ENCODE data around the gene CHST3.

- TF ChIP-seq EP300 (conservative IDR thresholded peaks at IDR 0.05; ENCODE audit: poor library complexity, severe bottlenecking) (no peak), CTCF (IDR thresholded peaks at IDR 0.05; ENCODE audit: poor library complexity, severe bottlenecking) (no peak), MXI1 (conservative IDR thresholded peaks at IDR 0.05; ENCODE audit: poor library complexity, severe bottlenecking) (no peak), EZH2 (IDR thresholded peaks at IDR 0.05; ENCODE audit: borderline replicate concordance, insufficient read depth, low read length, poor library complexity, severe bottlenecking) (no peak), REST (IDR thresholded peaks at IDR 0.05; ENCODE audit: borderline replicate concordance) (no peak), TAF1 (IDR thresholded peaks at IDR 0.05; ENCODE audit: low read depth) (no peak), POLR2AphosphoS5 (IDR thresholded peaks at IDR 0.05) (no peak)
Measured at GRCh38 chr10:71985542-71986250, 21.5 kb downstream of the CHST3 start.
